Right atrium auricular region (tissue), 2 donors: ENCODE results near the gene HHIP. TPM values are rescaled to one million over a fixed set of nuclear protein-coding genes. Genes with fewer than 3 reads are reported as not detected.

ENCODE experiments used
- DNase-seq: peaks from one replicate; pipeline ENCODE4 v3.0.0-alpha.2; 2019; ENCODE audit warnings: low spot score
- H3K27ac ChIP-seq, 2 donors: fragments of 200-600 bp; sonication (generic); 1 replicate in 1 of 2; 2 replicates in 1 of 2; pipeline ENCODE4 v1.5.1; 2016 to 2019
- H3K27me3 ChIP-seq, 2 donors: fragments of 200-600 bp; sonication (generic); one replicate each; pipeline versions ENCODE4 v1.5.1 to v1.6.0; 2017 to 2019
- H3K36me3 ChIP-seq: fragments of 200-600 bp; sonication (generic); one replicate; pipeline ENCODE4 v1.5.1; 2016
- H3K4me1 ChIP-seq, 2 donors: fragments of 200-600 bp; sonication (generic); one replicate each; pipeline versions ENCODE4 v1.5.1 to v1.6.0; 2017 to 2019
- H3K4me3 ChIP-seq, 2 donors: fragments of 200-600 bp; sonication (generic); 1 replicate in 1 of 2; 2 replicates in 1 of 2; pipeline ENCODE4 v1.5.1; 2017 to 2019; ENCODE audit warnings: mild to moderate bottlenecking in 1 of 2, moderate library complexity in 1 of 2
- H3K9me3 ChIP-seq, 2 donors: fragments of 200-600 bp; sonication (generic); one replicate each; pipeline ENCODE4 v1.5.1; 2019
- total RNA-seq, 2 donors: library from RNA; depleted of rRNA; stranded (reverse); fragments of >200 nt; gene quantifications; one replicate each; pipeline ENCODE4 v1.1.0, GENCODE V29; 2016
- TF ChIP-seq, protein P1 (sequence below), 2 donors: fragments of 200-600 bp; sonication (generic); IDR thresholded peaks; one replicate each; pipeline ENCODE4 v1.5.1; 2019; ENCODE audit warnings: antibody characterized with exemption in 2 of 2

HHIP gene
- total RNA-seq, 2 donors from 2014 or later, result 0.31 to 14.5 TPM

DNA sequence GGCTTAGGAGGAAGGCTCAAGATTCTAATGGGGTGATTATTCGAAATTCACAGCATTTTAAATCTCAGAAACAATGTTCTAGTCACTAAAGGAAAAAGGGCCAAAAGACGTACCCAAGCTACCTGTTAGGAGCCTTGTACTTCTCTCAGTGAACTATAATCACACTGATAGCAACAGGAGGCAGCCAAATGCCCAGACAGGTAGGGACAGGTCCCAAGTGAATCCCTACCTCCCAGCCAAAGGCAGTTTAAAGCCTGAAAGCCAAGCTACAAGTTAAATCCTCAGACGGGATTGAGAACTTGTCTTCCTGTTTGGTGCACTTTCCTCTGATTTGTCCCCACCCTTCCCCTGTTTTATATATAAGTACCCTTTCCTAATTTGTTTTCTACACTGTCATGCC is 24.3 kb upstream of the HHIP start:
- DNase-seq, result no peak
- TF ChIP-seq, protein P1, sequence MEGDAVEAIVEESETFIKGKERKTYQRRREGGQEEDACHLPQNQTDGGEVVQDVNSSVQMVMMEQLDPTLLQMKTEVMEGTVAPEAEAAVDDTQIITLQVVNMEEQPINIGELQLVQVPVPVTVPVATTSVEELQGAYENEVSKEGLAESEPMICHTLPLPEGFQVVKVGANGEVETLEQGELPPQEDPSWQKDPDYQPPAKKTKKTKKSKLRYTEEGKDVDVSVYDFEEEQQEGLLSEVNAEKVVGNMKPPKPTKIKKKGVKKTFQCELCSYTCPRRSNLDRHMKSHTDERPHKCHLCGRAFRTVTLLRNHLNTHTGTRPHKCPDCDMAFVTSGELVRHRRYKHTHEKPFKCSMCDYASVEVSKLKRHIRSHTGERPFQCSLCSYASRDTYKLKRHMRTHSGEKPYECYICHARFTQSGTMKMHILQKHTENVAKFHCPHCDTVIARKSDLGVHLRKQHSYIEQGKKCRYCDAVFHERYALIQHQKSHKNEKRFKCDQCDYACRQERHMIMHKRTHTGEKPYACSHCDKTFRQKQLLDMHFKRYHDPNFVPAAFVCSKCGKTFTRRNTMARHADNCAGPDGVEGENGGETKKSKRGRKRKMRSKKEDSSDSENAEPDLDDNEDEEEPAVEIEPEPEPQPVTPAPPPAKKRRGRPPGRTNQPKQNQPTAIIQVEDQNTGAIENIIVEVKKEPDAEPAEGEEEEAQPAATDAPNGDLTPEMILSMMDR (IDR thresholded peaks at IDR 0.05), result no peak
- H3K36me3 ChIP-seq, result no peaks in the 10 kb centered on the region
- H3K4me3 ChIP-seq, result no peak overlapping the region
- no peaks in the 10 kb centered on the region for H3K9me3 ChIP-seq
- no peaks in the 10 kb centered on the region for H3K4me1 ChIP-seq
- no peak overlapping the region for H3K27ac ChIP-seq
- no peaks in the 10 kb centered on the region for H3K27me3 ChIP-seq

DNA sequence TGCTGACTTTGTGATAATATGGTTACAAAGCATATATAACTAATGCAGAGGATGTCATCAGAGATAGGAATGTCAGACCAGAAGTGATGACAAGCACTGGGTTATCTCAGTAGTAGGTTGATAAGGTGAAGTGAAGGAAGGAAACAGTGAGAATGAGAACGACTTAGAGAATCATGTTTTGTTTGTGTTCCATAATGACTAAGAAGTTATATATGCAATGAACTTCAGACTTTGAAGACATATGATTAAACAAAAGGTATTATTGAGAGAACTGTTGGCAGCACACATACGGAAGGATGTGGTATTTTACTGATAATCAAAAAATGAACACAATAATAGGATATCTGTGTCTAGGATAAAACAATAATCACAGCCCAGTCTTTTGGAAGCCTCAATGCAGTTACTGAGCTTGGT is 18.3 kb upstream of the HHIP start:
- Histone ChIP-seq H3K4me1 (no peaks in the 10 kb centered on the region), H3K27me3 (no peaks in the 10 kb centered on the region), H3K27ac (no peak overlapping the region), H3K4me3 (no peak overlapping the region), H3K36me3 (no peaks in the 10 kb centered on the region), H3K9me3 (no peaks in the 10 kb centered on the region)
- TF ChIP-seq, protein P1 (IDR thresholded peaks at IDR 0.05), result no peak
- no peak for DNase-seq

DNA sequence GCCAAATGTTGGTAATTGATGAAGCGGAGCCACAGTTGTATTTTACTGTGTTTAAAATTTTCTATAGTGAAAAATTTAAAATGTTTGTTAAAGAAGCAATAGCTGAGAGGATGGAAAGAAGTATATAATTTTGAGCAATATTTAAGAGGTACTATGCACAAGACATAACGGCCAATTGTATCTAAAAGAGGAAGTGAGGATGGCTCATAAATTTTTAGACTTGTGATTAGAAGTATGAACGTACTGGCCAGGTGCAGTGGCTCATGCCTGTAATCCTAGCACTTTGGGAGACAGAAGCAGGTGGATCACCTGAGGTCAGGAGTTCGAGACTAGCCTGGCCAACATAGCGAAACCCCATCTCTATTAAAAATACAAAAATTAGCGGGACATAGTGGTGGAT is 12.7 kb upstream of the HHIP start:
- TF ChIP-seq, protein P1 (IDR thresholded peaks at IDR 0.05), result no peak
- Histone ChIP-seq H3K36me3 (no peaks in the 10 kb centered on the region), H3K27me3 (no peaks in the 10 kb centered on the region), H3K9me3 (no peaks in the 10 kb centered on the region), H3K27ac (no peak overlapping the region), H3K4me3 (no peak overlapping the region), H3K4me1 (no peaks in the 10 kb centered on the region)
- DNase-seq, result no peak

DNA sequence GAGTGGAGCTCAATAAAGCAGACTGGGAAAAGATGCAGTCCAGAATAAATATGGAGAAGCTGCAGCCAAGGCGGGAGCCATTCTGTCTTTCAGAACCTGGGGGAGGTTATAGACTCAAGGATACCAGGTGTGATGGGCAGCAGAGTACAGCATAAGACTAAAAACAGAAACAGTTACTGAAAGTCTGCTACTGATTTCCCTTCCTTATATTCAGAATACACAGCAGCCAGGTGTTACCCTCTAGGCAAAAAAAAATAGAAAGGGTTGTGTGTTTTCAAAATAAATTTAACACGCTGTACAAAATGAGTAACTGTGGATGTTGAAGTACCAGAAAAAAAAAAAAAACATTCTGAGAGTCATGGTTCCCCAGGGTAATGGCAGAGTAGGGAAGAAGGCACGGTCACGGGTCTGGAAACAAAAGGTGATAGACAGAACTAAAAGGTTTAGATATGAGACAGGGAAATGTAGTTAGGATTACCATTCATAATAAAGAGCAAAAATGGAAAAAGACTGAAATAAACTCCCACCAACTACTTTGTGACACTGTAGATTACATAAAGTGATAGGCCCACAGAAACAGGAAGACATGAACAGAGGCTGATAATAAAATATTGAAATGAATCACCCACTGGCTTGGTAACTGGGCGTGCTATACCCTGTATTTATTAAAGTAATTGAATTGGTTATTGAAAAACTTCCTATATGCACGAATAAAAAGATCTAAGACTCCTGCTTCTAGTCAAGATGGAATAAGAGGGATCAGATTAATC is 10.8 kb upstream of the HHIP start:
- Histone ChIP-seq H3K4me3 (no peak overlapping the region), H3K36me3 (no peaks in the 10 kb centered on the region), H3K27ac (no peak overlapping the region), H3K27me3 (no peaks in the 10 kb centered on the region), H3K9me3 (no peaks in the 10 kb centered on the region), H3K4me1 (no peaks in the 10 kb centered on the region)
- DNase-seq, result no peak
- TF ChIP-seq, protein P1 (IDR thresholded peaks at IDR 0.05), result no peak

DNA sequence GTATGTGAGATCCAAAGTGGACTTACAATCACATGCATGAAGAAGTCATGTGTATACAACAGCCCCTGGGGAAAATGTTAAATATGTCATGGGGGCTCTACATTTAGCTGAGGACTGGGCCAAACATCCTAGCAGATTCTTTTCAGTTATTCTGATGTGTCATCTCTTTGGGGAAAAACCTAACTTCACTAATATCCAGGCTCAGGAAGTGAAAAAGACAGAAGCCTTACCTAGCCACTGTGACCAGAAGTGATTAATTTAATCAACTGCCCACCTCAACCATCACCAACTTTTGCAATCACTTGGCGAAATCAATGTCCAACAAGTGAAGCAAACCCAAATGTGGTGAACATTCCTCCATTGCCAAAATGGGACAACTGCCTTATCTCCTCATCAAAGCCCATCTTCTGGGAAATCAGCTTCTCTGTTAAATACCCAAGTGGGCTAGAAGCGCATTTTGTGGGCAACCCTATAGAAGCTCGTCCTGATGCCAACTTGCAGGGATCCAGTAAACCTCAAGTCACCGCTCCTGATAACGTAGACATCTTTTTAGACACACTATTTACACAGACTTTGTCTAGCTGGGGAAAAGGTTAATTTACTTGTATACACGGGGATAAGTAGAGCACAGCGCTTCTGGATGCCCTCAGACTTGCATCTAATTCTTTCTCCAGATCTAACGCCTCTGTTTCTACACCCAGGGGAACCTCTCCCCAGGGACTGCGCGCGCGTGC is 1.4 kb upstream of the HHIP start:
- H3K9me3 ChIP-seq, result no peaks in the 10 kb centered on the region
- peaks cover 0 to 22% of the 10 kb centered on the region in 2 donors for H3K4me1 ChIP-seq
- TF ChIP-seq, protein P1 (IDR thresholded peaks at IDR 0.05), result no peak
- H3K27me3 ChIP-seq, result peaks cover 0 to 22% of the 10 kb centered on the region in 2 donors
- no peak overlapping the region for H3K4me3 ChIP-seq
- no peak for DNase-seq
- H3K36me3 ChIP-seq, result no peaks in the 10 kb centered on the region
- H3K27ac ChIP-seq, result no peak overlapping the region
